HUES48 (cell line): Measurements from ENCODE around the gene STARD7.
A peak's percentile ranks its signal among the peaks of the same experiment; 100 is the strongest.
"Not testable (repeated sequence)": the region's sequence is repeated elsewhere in the genome, so short reads cannot be mapped to it uniquely, and the experiment has no call there.

Experiments
- H3K27ac ChIP-seq: one replicate; pipeline ENCODE4 v1.7.0; 2013; ENCODE audit warnings: low read depth, low read length, inconsistent platforms
- H3K27me3 ChIP-seq: 2 replicates; pipeline ENCODE4 v1.6.1; 2013; ENCODE audit warnings: mild to moderate bottlenecking, low read length; ENCODE audit not compliant: control insufficient read depth, insufficient read depth
- H3K36me3 ChIP-seq: 2 replicates; pipeline ENCODE4 v1.6.1; 2013; ENCODE audit warnings: low read length; ENCODE audit not compliant: control insufficient read depth, insufficient read depth
- H3K4me1 ChIP-seq: 2 replicates; pipeline ENCODE4 v1.6.1; 2013; ENCODE audit warnings: mild to moderate bottlenecking, low read length; ENCODE audit not compliant: control insufficient read depth, insufficient read depth
- H3K4me3 ChIP-seq: 2 replicates; pipeline ENCODE4 v1.5.1; 2013; ENCODE audit warnings: mild to moderate bottlenecking, low read depth, low read length
- H3K9ac ChIP-seq: 2 replicates; pipeline ENCODE4 v1.6.1; 2013; ENCODE audit warnings: mild to moderate bottlenecking, low read depth, low read length, moderate library complexity
- H3K9me3 ChIP-seq: 2 replicates; pipeline ENCODE4 v1.6.1; 2013; ENCODE audit warnings: low read length; ENCODE audit not compliant: control insufficient read depth, insufficient read depth

STARD7 gene, protein sequence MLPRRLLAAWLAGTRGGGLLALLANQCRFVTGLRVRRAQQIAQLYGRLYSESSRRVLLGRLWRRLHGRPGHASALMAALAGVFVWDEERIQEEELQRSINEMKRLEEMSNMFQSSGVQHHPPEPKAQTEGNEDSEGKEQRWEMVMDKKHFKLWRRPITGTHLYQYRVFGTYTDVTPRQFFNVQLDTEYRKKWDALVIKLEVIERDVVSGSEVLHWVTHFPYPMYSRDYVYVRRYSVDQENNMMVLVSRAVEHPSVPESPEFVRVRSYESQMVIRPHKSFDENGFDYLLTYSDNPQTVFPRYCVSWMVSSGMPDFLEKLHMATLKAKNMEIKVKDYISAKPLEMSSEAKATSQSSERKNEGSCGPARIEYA

DNA sequence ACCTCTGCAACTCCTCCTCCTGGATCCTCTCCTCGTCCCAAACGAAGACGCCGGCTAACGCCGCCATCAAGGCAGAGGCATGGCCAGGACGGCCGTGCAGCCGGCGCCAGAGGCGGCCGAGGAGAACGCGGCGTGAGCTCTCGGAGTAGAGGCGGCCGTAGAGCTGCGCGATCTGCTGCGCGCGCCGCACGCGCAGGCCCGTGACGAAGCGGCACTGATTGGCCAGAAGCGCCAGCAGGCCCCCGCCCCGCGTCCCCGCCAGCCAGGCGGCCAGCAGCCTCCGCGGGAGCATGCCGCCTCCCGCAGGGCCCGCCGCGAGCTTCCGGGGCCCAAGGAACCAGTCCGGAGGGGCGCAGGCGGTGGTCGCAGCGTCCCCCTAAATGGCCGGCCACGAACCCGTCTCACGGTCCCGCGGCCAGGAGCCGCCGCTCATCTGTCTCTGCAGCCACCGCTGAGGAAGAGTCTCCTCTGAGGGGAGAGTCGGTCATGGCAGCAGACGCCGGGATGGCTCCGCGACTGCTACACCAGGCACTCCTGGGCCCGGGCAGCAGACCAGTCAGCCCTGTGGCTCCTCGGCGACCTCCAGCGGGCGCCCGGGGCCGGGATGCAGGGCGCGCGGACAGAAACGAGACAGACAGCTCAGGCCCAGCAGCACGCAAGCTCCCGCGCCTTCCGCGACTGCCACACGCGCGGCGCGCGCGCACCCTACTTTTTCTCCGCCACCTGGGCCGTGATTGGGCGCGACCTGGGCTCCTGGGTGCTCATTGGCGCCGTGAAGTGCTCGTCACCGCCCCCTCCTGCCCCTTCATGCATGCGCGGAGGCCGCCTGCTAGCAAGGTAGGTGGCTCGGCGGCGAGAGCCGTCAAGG lies at the start of gene STARD7:
Gene STARD7 (minus strand): TSS at position 685 of the 868 bp plus-strand sequence. CDS start 393 bp downstream, at position 292.
- H3K27me3 ChIP-seq, result no peaks in the 10 kb centered on the region

DNA sequence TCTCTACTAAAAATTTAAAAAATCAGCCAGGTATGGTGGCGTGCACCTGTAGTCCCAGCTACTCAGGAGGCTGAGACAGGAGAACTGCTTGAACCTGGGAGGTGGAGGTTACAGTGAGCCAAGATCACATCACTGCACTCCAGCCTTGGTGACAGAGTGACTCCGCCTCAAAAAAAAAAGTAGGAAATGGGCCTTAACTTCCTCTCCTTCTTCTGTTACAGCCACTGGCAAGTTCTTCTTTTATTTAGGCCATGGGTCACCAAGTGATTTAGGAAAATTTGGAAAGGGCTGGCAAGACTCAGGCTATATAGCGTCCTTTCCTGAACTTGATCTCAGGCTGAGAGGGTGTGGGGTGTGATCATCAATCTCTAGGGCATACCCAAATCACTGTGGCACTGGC lies 49.1 kb upstream of the STARD7 start:
- not testable (repeated sequence) for H3K9me3 ChIP-seq, H3K27ac ChIP-seq, H3K9ac ChIP-seq, H3K27me3 ChIP-seq, H3K4me3 ChIP-seq
- peaks cover 30% of the 10 kb centered on the region for H3K36me3 ChIP-seq
- peaks cover 17% of the 10 kb centered on the region for H3K4me1 ChIP-seq

More for the DNA sequence above, at the start of gene STARD7:
- Histone ChIP-seq H3K9me3 (no peaks in the 10 kb centered on the region), H3K4me3 (peak within 1 kb of the TSS; percentile 100), H3K9ac (peak within 1 kb of the TSS; percentile 98), H3K27ac (peak within 1 kb of the TSS; percentile 98), H3K36me3 (peaks cover 8% of the 10 kb centered on the region; the same call in 1 of the 2 replicates), H3K4me1 (peaks cover 28% of the 10 kb centered on the region)

DNA sequence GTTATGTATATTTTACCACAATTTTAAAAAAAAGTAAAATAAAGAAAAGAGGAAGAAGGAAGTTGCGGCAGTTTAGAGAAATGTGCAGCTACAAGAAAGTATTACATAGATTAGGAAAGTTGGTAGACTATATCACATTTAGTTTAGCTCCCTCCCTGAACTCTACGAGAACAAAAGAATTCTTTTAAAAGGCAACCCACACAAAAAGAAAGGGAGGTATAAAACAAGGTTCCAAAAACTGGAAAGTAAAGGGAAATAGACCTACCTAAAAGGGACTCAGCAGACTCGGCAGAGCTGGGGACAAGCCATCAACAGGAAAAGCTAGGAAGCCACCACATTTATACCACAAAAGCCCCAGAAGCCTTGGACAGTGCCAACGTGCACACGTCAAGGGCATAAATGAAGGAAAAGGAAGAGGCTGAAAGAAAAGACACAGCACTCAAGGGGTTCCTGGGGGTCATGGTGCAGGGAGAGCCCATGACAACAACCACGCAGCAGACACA lies 48.0 kb upstream of the STARD7 start:
- Histone ChIP-seq H3K9ac (no peak overlapping the region), H3K27ac (no peak overlapping the region), H3K4me3 (no peak overlapping the region), H3K9me3 (no peaks in the 10 kb centered on the region), H3K36me3 (peaks cover 40% of the 10 kb centered on the region), H3K4me1 (peaks cover 17% of the 10 kb centered on the region), H3K27me3 (no peaks in the 10 kb centered on the region)

DNA sequence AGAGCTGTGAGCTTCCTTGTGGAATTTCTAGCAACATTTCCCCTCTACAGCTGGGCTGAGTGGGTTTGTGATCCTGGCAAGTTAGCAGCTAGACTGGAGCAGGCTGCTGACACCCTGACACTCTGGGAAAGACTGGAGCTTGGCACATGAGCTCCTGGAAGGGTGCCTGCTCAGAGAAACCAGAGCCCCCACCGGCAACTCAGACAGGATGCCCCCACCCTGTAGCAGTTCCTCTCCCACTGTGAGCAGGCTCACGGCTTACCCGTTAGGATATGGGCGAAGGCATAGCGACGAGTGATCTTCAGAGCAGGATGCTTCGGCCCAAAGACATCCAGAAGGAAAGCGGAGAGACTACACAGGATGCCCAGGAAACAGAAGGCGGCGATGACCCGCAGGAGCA lies 45.9 kb upstream of the STARD7 start:
- Histone ChIP-seq H3K27me3 (no peaks in the 10 kb centered on the region), H3K9me3 (no peaks in the 10 kb centered on the region), H3K4me1 (no peaks in the 10 kb centered on the region), H3K36me3 (peaks cover 42% of the 10 kb centered on the region), H3K4me3 (no peak overlapping the region), H3K27ac (no peak overlapping the region), H3K9ac (no peak overlapping the region)

DNA sequence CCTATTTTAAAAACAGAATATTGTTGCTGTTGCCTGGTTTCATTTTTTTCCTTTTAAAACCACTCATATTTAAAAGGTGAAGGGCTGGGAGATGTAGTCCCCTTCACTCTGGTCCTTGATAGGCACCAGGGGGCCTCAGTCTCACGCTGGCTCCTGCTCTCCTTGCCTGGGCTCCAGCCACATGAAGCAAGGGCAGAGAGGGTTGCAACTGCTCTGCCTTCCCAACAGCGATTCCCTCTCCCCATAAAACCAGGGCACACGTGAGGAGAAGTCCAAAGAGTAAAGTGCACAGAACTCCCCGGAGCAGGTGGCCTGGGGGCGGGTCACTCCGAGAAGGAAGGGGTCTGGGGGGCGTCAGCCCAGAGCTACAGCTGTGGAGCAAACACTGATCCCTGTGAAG lies 44.4 kb upstream of the STARD7 start:
- Histone ChIP-seq H3K9me3 (no peaks in the 10 kb centered on the region), H3K27ac (no peak overlapping the region), H3K36me3 (peaks cover 42% of the 10 kb centered on the region), H3K27me3 (no peaks in the 10 kb centered on the region), H3K9ac (no peak overlapping the region), H3K4me1 (no peaks in the 10 kb centered on the region), H3K4me3 (no peak overlapping the region)

DNA sequence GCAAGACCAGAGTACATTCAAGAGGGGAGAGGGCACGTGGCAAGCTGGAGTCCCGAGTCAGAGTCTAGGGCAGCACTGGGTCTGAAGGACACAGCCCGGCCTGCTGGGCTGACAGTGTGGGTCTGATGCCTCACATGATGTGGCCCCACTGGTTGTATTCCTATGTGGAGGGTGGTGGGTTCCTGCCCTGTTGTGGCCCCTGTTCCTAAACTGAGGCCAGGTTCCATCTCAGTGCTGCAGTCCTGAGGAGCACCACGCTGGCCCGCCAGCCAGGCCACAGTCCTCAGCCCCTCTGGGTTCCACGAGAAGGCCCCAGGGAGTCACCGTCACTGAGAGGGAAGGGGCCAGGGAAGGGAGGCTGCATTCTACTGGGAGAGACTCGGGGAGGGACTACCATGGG lies 43.9 kb upstream of the STARD7 start:
- Histone ChIP-seq H3K27ac (no peak overlapping the region), H3K27me3 (no peaks in the 10 kb centered on the region), H3K4me1 (no peaks in the 10 kb centered on the region), H3K4me3 (no peak overlapping the region), H3K9ac (no peak overlapping the region), H3K9me3 (no peaks in the 10 kb centered on the region), H3K36me3 (peaks cover 42% of the 10 kb centered on the region)

DNA sequence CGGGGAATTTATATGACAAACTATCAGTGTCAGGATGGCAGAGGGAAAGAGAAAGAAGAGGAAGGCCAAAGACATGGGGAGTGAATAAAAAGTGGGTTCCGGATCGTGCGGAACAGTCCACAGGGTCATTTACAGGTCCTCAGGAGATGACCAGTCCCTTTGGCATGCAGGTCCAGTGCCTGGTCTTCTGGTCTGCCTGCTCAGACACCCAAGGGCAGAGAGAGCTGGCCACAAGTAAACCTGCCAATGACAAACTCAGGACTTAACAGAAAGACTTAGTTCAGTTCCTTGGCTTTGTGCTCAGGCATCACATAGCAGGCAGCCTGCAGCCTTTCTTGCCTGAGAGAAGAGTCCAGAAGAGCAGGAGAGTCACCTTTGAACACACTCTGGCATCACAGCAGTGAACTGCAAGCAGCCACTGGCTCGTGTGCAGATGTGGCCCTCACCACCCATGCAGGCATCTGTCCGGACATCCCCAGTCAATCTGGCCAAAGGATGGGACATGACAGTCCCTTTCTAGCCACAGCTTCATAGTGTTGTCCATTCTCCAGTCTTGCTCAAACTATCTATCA lies 43.2 kb upstream of the STARD7 start:
- no peaks in the 10 kb centered on the region for H3K4me1 ChIP-seq
- H3K4me3 ChIP-seq, result no peak overlapping the region
- no peak overlapping the region for H3K9ac ChIP-seq
- peaks cover 42% of the 10 kb centered on the region for H3K36me3 ChIP-seq
- H3K27me3 ChIP-seq, result no peaks in the 10 kb centered on the region
- no peak overlapping the region for H3K27ac ChIP-seq
- H3K9me3 ChIP-seq, result no peaks in the 10 kb centered on the region

DNA sequence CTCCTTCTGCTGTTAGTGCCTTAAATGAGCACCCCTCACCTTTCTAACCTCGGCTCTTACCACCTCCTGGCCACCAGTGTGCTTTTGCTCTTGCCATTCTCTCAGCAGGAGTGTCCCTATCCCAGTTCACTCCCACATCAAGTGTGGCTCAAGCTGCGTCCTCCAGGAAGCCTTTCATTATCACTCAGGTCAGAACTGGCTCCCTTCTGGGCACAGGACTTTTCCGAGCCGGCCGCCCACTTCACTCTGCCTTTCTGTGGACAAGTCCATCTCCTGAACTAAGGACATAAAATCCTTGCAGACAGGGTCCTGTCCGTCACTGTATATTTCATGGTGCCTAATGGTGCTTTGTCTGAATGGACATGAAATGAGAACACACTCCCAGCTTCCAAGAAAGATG lies 41.6 kb upstream of the STARD7 start:
- Histone ChIP-seq H3K9ac (no peak overlapping the region), H3K4me1 (no peaks in the 10 kb centered on the region), H3K27ac (no peak overlapping the region), H3K27me3 (no peaks in the 10 kb centered on the region), H3K36me3 (peaks cover 37% of the 10 kb centered on the region), H3K4me3 (no peak overlapping the region), H3K9me3 (no peaks in the 10 kb centered on the region)

DNA sequence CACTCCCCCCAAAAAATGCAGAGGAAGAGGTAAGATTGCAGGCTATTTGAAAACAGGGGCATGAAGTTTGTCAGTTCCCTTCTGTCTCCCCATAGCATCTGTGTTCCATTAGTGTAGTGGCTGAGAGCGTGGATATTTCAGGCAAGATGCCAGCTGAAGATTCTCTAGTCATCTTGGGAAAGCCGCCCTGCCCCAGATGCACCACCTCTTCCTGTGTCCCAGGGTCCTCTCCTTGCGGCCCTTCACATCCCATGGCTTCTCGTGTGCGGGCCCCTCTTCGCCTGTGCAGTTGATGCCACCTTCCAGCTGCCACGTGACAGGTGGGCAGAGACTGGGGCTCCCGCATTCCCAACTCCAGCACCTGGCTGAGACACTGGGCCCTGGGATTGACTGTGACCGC lies 41.0 kb upstream of the STARD7 start:
- Histone ChIP-seq H3K27ac (no peak overlapping the region), H3K36me3 (peaks cover 31% of the 10 kb centered on the region), H3K9ac (no peak overlapping the region), H3K27me3 (no peaks in the 10 kb centered on the region), H3K9me3 (no peaks in the 10 kb centered on the region), H3K4me1 (no peaks in the 10 kb centered on the region), H3K4me3 (no peak overlapping the region)

DNA sequence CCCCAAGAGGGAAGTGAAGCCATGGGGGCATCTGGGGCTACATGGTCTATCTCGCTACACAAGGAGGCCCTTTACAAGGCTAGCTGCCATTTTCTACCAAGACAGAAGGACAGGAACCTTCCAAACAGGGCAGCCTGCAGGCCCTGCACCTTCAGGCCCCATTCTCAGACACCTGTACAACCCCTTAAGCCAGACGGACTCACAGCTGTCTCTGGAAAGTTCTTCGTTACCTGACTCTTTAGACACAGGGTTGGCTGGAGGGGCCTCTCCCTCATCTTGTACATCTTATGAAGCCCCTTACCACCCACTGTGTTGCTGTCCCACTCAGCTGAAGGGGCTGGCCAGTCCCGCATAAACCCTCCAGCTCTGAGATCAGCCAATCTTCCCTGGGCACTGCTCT lies 40.0 kb upstream of the STARD7 start:
- H3K9me3 ChIP-seq, result no peaks in the 10 kb centered on the region
- no peak overlapping the region for H3K9ac ChIP-seq
- H3K36me3 ChIP-seq, result peaks cover 21% of the 10 kb centered on the region
- no peak overlapping the region for H3K4me3 ChIP-seq
- no peaks in the 10 kb centered on the region for H3K27me3 ChIP-seq
- no peaks in the 10 kb centered on the region for H3K4me1 ChIP-seq
- no peak overlapping the region for H3K27ac ChIP-seq
